Retinal pigment epithelial cell (primary cell): ENCODE measurements around the gene MRPS14.
"Not testable (repeated sequence)": the region's sequence is repeated elsewhere in the genome, so short reads cannot be mapped to it uniquely, and the experiment has no call there.

ENCODE experiments used
- DNase-seq: peaks from one replicate; pipeline ENCODE4 v3.0.0-alpha.2; 2010; ENCODE audit warnings: low read depth
- H3K4me3 ChIP-seq: 2 replicates; pipeline ENCODE4 v1.5.1; 2011; ENCODE audit warnings: mild to moderate bottlenecking, low read length, control low read depth, moderate library complexity
- CTCF ChIP-seq: conservative IDR thresholded peaks from 2 replicates; pipeline ENCODE4 v1.5.1; 2011; ENCODE audit warnings: low read depth, low read length, control low read depth, inconsistent platforms

MRPS14 gene

GRCh38 chr1:175062339-175062738 lies 39.1 kb upstream of the MRPS14 start:
- H3K4me3 ChIP-seq, result no peak overlapping the region
- no peak for TF ChIP-seq CTCF
- no peak for DNase-seq

- TF ChIP-seq CTCF, result no peak
- no peak for DNase-seq
- H3K4me3 ChIP-seq, result no peak overlapping the region
Observed at GRCh38 chr1:175054736-175055135, 31.5 kb upstream of the MRPS14 start.

- H3K4me3 ChIP-seq, result no peak overlapping the region
- no peak for DNase-seq
- no peak for TF ChIP-seq CTCF
Observed at GRCh38 chr1:175050992-175051391, 27.8 kb upstream of the MRPS14 start.

GRCh38 chr1:175045519-175045918 lies 22.3 kb upstream of the MRPS14 start:
- TF ChIP-seq CTCF, result no peak
- H3K4me3 ChIP-seq, result no peak overlapping the region
- no peak for DNase-seq

GRCh38 chr1:175045097-175045496 lies 21.9 kb upstream of the MRPS14 start:
- no peak for TF ChIP-seq CTCF
- no peak for DNase-seq
- H3K4me3 ChIP-seq, result no peak overlapping the region

- DNase-seq, H3K4me3 ChIP-seq: not testable (repeated sequence)
Observed at GRCh38 chr1:175044591-175044990, 21.4 kb upstream of the MRPS14 start.

- no peak for DNase-seq
- no peak for TF ChIP-seq CTCF
Observed at GRCh38 chr1:175043824-175044223, 20.6 kb upstream of the MRPS14 start.

GRCh38 chr1:175042650-175043049 lies 19.4 kb upstream of the MRPS14 start:
- TF ChIP-seq CTCF, result no peak
- no peak overlapping the region for H3K4me3 ChIP-seq
- no peak for DNase-seq

More at GRCh38 chr1:175043824-175044223, 20.6 kb upstream of the MRPS14 start:
- H3K4me3 ChIP-seq, result no peak overlapping the region
